T-helper 22 cell (primary cell): Measurements from ENCODE around the gene DNAH6.

ENCODE experiments used
- DNase-seq: peaks from one replicate; pipeline ENCODE4 v3.0.0-alpha.2; 2020; ENCODE audit warnings: low read depth

DNAH6 gene

GRCh38 chr2:84628486-84628885, 112.2 kb downstream of the DNAH6 start:
- no peak for DNase-seq

- DNase-seq: no peak
Observed at GRCh38 chr2:84629550-84629949, 113.3 kb downstream of the DNAH6 start.

- no peak for DNase-seq
Observed at GRCh38 chr2:84631047-84631446, 114.7 kb downstream of the DNAH6 start.

- DNase-seq: no peak
Observed at GRCh38 chr2:84631985-84632384, 115.7 kb downstream of the DNAH6 start.

- no peak for DNase-seq
Observed at GRCh38 chr2:84636080-84636971, 120.0 kb downstream of the DNAH6 start.

- DNase-seq: no peak
Observed at GRCh38 chr2:84639751-84640150, 123.5 kb downstream of the DNAH6 start.

GRCh38 chr2:84640411-84640810, 124.1 kb downstream of the DNAH6 start:
- DNase-seq: no peak

GRCh38 chr2:84641021-84641420, 124.7 kb downstream of the DNAH6 start:
- DNase-seq: no peak

- DNase-seq: no peak
Observed at GRCh38 chr2:84643991-84644390, 127.7 kb downstream of the DNAH6 start.

GRCh38 chr2:84646514-84646913, 130.2 kb downstream of the DNAH6 start:
- DNase-seq: no peak

- no peak for DNase-seq
Observed at GRCh38 chr2:84647267-84647666, 131.0 kb downstream of the DNAH6 start.

- DNase-seq: no peak
Observed at GRCh38 chr2:84649058-84649457, 132.8 kb downstream of the DNAH6 start.

GRCh38 chr2:84649487-84650142, 133.3 kb downstream of the DNAH6 start:
- DNase-seq: no peak

GRCh38 chr2:84652431-84652830, 136.1 kb downstream of the DNAH6 start:
- DNase-seq: no peak

GRCh38 chr2:84653302-84653701, 137.0 kb downstream of the DNAH6 start:
- no peak for DNase-seq

GRCh38 chr2:84654414-84654813, 138.1 kb downstream of the DNAH6 start:
- DNase-seq: no peak

- no peak for DNase-seq
Observed at GRCh38 chr2:84669122-84669521, 152.8 kb downstream of the DNAH6 start.

- DNase-seq: no peak
Observed at GRCh38 chr2:84674099-84674498, 157.8 kb downstream of the DNAH6 start.

GRCh38 chr2:84674586-84674985, 158.3 kb downstream of the DNAH6 start:
- no peak for DNase-seq

GRCh38 chr2:84676295-84676694, 160.0 kb downstream of the DNAH6 start:
- no peak for DNase-seq

GRCh38 chr2:84678214-84678613, 161.9 kb downstream of the DNAH6 start:
- no peak for DNase-seq

- DNase-seq: no peak
Observed at GRCh38 chr2:84686783-84687476, 170.6 kb downstream of the DNAH6 start.
